HG02610 (cell line): ENCODE measurements around the gene PACRG.

ENCODE experiments used
- ATAC-seq: cut with Tn5 transposase; IDR thresholded peaks from one replicate; pipeline ENCODE4 v1.9.1; 2021; ENCODE audit warnings: mild to moderate bottlenecking, moderate library complexity; ENCODE audit not compliant: unreplicated experiment

Gene PACRG

DNA sequence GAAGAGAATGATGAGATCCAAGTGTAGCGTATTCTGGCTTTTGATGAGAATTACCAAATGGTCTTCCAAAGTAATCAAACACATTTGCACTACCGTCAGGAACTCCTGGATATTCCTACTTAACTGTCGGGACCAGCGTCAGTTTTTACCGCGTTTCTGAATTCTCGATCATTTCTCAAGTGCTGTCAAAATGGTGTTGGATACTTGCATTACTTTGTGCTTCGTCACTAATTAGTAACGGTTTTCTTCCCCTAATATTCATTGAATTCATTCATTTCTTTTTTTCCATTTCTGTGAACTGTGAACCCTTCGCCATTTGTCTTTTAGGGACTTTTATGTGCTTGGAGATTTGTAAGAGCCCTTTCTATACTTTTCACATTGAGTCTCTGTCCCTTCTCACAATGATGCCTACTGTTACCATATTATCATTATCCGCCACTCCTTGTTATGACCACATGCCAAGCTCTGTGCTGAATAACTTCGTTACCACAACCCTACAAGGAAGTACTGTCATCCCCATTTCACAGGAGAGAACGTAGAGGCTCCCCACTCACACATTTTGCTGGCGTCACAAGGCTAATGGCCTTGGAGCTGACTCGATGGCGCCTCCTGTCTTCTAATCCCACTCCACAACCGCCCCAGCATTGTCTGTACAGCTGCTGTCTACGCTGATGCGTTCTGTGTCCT lies 612.6 kb downstream of the PACRG start:
- ATAC-seq: no peak

DNA sequence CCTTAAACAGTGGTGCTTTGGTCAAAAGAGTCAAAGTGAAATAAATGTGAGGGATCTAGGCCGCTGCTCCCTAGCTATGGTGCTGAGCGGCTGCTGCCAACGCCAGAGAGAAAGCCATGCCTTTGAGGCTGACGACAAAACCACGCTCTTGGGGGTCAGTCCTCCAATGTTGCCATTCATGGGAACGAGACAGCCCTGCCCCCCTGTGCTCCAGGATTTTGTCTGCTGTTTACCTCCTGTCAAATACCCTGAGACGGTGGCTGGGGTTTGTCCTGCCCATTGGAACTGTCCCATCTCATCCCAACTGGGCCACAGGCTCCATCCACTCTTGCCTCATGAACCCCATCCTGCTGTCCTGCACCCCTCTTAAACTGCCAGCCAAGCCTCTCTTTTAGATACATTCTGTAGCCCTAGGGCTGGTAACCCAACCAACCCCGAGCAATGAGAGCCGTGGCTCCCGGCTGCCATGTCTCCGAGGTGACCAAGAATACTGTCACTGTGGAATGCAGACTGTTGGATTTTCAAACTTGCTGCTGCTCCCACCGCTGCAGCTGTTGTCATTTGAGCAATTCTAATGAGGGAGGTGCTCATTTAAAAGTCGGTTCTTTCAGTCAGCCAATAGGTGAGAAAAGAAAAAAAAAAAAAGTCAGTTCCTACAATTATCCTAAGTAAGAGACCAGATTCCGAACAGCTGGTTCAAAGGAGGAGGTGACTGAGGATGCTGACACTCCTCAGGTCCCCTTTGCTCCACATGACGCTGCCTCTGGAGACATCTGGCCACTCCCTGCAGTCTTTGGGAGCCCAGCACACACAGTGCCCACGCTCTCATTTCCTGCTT lies 613.7 kb downstream of the PACRG start:
- ATAC-seq: no peak

GRCh38 chr6:163342571-163343539 lies 615.1 kb downstream of the PACRG start:
- no peak for ATAC-seq

GRCh38 chr6:163343609-163344008 lies 615.8 kb downstream of the PACRG start:
- ATAC-seq: no peak

DNA sequence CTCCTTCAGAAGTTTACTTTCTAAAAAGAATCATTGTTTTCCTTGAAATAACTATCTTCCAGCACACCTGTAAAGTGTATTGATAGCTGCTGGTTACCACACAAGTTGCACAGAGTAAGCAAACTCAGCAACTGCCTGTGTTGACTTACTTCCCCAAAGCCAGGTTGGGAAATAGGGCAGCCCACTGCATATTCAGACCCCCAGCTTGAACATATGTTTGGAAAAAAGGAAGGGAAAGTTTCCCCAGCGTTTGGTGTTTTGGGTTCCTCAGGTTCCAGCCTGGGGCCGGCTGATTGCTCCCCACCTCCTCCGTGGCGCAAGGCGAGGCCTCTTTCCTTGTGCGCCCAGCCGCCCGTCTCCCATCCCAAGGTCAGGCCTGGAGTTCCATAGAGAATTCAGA lies 616.6 kb downstream of the PACRG start:
- ATAC-seq: no peak

GRCh38 chr6:163345931-163346330 lies 618.2 kb downstream of the PACRG start:
- ATAC-seq: no peak

- no peak for ATAC-seq
Observed at GRCh38 chr6:163346497-163346961, 618.8 kb downstream of the PACRG start.

DNA sequence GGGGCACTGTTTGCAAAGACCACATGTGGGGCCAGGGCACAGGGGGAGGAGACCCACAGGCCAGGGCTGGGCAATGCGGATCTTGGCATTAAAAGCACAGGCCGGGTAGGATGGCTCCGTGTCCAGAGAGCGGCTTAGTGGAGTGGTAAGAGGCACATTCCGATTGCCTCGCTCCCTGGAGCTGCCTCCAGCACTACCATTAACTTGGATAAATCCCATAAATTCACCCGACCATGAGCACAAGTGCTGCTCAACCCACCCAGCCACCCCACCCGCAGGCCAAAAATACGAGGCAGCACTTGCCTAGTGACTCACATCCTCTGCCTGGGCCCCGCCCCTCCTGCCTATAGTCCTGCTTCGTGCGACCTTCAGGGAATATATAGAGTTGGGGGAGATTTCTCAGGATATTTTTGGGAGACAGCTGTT lies 619.3 kb downstream of the PACRG start:
- no peak for ATAC-seq

- no peak for ATAC-seq
Observed at GRCh38 chr6:163348789-163349680, 621.3 kb downstream of the PACRG start.

DNA sequence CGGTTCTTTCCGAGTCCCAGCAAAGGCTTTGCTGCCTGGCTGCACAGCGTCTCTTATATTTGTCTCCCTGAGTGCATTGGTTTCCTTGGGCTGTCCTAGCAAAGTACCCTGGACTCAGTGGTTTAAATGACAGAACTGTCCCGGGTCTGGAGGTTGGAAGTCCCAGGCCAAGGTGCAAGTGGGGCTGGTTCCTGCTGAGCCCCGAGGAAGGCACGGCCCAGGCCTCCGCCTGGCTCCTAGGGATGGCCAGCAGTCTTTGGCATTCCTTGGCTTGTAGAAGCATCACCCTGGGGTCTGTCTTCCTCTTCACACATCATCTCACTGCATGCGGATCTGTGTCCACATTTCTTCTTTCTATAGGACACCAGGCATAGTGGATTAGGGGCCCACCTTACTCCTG lies 621.9 kb downstream of the PACRG start:
- no peak for ATAC-seq

GRCh38 chr6:163351013-163351412 lies 623.2 kb downstream of the PACRG start:
- ATAC-seq: no peak

DNA sequence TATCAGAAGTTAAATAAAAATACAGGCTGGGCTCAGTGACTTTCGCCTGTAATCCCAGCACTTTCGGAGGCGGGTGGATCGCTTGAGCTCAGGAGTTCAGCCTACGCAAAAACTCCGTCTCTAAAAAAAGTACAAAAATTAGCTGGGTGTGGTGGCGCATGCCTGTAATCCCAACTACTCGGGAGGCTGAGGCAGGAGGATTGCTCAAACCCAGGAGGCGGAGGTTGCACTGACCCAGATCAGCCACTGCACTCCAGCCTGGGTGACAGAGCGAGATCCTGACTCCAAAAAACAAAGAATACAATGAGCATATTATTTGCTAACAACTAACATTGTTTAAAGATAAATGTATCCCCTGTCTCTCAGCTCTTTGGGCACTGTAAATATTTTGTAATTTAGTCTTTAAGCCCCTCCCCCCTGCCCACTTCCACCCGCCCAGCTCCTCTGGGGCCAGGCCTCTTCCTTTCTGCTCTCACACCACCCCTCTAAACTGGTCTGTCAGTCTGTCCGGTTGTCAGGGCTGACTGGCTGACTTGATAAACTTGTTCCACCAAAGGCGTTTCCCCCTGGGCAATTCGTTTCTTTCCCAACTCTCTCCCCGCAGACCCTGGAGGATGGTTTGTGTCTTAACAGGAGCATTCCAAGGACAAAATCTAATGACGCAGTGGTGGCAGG lies 624.4 kb downstream of the PACRG start:
- ATAC-seq: no peak

DNA sequence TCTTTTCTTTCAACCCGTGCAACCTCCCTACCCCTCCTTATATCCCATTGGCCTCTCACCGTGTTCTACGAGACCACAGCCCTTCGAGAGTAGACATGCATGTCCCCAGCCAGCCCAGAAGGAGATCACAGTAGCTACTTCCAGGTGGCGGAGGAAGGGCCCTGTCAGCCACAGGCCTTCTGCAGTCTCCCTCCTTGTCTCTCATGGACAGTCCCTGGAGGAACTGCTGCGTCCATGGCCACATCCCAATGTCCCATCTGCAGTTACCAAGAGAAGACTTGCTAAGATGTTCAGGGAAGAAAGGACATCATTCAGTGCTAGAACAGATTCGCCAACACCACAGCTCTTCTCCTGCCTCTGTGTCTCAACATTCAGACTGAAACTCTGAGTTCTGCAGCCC lies 625.2 kb downstream of the PACRG start:
- ATAC-seq: no peak

GRCh38 chr6:163354085-163354484 lies 626.3 kb downstream of the PACRG start:
- no peak for ATAC-seq

DNA sequence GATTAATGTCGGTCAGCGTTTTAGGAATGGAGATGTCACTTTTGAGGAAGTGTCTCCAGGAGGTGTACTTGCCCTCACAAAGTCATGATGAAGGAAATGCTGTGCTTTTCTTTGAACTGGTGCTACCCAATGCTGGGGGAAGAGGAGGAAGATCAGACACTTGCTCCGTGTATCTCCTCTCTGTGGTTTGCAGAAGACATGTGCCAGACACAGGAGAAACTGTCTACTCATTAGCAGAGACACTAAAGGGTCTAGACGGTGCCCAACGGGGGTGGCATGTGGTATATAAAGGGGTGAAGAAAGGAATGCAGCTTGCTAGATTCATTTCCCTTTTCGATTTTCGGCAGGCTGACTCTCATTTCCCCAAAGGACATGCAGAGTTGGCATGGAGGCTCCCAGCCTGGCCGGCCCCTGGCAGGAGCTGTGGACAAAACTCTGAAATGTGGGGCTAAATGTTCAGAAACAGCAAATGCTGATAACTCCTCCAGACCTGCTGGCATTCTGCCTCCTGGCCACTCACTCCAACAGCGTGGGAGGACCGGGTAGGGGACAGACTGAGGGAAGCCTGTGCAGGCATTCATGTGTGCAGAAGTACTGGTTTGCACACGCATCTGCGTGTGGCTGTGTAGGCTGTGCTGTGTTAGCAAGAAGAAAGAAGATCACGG lies 627.1 kb downstream of the PACRG start:
- no peak for ATAC-seq

DNA sequence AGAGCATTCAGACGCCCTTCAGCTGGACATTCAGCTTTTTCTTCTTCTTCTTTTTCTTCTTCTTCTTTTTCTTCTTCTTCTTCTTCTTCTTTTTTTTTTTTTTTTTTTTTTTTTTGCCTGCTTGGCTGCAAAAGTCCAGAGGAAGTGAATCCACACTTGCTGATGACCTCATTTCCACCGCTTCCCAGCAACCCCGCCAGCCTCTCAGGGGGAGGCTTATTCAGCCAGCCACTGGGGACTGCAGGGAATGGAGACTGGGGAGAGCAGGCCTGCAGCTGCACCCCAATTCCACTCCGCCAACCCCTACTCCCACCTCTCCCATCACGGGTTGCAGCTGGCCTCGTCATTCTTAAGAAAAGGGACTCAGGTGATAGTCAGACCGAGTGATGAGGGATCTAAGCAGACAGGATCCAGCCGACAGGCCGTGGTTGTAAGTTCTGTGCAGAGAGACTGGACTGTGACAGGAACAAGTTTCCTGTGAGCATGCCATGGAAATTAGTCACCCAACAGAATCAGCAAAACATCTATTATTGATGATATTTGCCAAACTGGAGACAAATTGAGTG lies 627.7 kb downstream of the PACRG start:
- ATAC-seq: no peak

DNA sequence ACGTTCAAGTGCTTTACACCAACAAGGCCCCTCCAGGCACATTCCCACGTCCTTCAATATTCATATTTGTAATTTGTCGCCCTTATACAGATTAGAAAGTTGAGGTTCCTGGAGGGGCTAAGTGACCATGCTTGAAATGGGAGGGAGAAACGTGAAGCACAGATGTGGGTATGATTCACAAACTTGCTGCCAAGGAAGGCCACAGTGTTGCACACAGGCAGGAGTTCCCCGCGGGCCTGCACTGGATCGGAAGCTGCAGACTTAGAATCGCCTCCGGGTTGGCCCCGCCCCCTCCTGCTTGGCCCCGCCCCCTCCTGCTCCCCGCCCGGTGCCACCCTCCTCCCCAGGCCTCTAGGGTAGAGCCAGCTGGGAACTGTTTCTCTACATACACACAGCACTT lies 628.5 kb downstream of the PACRG start:
- ATAC-seq: no peak

DNA sequence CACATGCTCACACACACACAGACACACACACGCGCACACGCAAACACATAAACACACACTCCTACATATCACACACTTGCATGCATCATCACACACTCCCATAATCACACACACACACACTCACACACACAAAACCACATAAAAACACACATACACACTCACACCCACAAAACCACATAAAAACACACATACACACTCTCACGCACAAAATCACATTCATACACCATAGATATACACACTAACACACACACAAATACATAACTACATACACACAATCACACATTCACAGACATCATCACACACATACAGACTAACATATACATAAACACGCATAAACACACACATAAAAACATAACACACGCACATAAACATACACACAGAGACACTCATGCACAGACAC lies 629.0 kb downstream of the PACRG start:
- ATAC-seq: no peak

DNA sequence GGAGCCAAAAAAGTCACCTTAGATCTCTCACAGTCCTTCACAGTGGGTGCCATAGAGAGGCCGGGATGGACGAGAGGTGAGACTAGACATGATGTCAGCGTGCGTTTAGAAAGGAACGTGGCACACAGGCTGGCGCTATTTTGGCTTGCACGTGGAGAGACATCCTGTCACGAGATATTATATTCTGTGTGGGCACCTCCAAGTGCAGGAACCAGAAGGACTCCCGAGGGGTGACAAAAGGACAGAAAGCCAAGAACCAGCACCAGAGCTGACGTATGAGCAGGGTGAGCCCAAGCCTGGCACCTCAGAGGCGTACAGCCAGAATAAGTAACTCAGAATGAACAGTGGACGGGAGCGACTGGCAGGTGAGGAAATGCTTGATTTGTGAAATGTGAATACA lies 636.9 kb downstream of the PACRG start:
- ATAC-seq: no peak
